Stimulated activated CD8-positive, alpha-beta memory T cell treated with anti-CD3 and anti-CD28 coated beads, Interleukin-15, amount 100 ng/mL, for 4 hours (primary cell): ENCODE results near the gene CSKMT.
"Not testable (repeated sequence)": the region's sequence is repeated elsewhere in the genome, so short reads cannot be mapped to it uniquely, and the experiment has no call there.

Source experiments
- DNase-seq, 2 donors: peaks; one replicate each; pipeline ENCODE4 v3.0.0-alpha.2; 2020; ENCODE audit warnings: low read depth in 2 of 2

The CSKMT gene

DNA sequence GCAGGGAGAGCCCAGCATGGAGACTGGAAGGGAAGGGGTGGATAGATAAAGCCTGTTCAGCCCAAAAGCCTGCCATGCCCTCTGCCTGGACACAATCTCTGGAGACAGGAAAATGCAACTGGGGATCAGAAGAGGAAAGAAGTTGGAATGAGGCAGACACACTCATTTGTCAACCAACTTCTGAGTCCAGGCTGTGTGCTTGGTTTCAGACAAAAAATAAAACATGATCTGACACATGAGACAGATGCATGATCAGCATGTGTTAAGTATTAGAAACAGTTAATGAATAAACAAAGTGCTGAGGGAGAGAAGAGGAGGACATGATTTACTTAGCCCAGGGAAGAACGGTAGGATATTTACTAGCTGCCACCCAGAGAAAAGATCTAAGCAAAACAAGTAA is 23.4 kb downstream of the CSKMT start:
- DNase-seq, result no peak

GRCh38 chr11:62689421-62690183 is 24.5 kb downstream of the CSKMT start, which contains the start of gene LRRN4CL:
TSS of gene LRRN4CL (minus strand) at chr11:62689530. CDS start at chr11:62688508, 1,022 bp downstream.
- no peak for DNase-seq

DNA sequence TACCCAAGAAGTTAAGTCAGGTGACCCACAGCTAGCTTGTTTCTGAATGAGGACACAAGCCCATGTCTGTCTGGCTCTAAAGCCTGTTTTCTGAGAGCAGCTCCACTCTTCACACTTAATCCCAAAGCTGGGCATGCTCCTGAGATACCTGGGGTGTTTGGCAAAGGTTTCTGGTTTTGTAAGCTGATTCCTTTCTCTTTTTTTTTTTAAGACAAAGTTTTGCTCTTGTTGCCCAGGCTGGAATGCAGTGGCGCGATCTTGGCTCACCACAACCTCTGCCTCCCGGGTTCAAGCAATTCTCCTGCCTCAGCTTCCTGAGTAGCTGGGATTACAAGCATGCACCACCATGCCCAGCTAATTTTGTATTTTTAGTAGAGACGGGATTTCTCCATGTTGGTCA is 28.5 kb downstream of the CSKMT start:
- DNase-seq, result not testable (repeated sequence)

- peak; percentile 54 to 60 for DNase-seq
Observed at GRCh38 chr11:62694455-62695167, 29.5 kb downstream of the CSKMT start.

DNA sequence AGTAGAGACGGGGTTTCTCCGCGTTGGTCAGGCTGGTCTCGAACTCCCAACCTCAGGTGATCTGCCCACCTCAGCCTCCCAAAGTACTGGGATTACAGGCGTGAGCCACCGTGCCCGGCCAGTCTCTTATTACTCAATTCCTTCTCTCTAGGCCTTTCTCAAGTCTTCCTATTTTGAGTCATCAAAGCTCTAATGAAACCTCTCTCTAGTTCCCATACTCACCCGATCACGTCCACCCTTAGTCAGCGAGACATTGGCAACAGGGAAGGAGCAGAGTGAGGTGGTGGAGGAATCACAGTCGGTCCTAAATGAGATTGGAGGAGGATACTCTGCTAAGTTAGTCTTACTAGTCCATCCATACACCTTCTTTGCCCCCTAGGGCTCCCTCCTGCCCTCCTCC is 37.1 kb downstream of the CSKMT start:
- no peak for DNase-seq

DNA sequence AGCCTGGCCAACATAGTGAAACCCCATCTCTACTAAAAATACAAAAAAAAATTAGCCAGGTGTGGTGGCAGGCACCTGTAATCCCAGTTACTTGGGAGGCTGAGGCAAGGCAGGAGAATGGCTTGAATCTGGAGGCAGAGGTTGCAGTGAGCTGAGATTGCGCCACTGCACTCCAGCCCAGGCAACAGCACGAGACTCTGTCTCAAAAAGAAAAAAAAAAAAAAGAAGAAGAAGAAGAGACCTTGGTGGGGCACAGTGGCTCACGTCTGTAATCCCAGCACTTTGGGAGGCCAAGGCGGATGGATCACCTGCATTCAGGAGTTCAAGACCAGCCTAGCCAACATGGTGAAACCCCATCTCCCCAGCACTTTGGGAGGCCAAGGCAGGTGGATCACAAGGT is 38.8 kb downstream of the CSKMT start:
- DNase-seq, result not testable (repeated sequence)

DNA sequence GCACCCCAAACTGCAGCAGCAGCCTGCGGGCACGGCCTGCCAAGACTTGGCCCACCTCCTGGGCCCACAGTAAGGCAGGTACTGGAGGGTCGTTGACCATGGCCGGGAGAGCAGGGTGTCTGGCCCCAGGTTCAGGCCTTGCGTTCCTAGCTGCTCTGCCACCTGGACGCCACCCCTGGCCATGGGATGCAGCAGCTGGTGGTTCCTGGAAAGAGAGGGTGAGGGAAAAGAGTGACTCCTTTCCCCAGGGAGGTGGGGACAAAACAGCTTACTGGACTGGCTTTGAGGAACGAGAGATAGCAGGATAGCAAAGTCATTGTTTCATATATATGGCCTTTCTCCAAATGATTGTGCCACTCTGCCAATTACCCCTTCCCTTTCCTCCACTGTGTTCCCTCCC is 40.3 kb downstream of the CSKMT start:
- no peak for DNase-seq

DNA sequence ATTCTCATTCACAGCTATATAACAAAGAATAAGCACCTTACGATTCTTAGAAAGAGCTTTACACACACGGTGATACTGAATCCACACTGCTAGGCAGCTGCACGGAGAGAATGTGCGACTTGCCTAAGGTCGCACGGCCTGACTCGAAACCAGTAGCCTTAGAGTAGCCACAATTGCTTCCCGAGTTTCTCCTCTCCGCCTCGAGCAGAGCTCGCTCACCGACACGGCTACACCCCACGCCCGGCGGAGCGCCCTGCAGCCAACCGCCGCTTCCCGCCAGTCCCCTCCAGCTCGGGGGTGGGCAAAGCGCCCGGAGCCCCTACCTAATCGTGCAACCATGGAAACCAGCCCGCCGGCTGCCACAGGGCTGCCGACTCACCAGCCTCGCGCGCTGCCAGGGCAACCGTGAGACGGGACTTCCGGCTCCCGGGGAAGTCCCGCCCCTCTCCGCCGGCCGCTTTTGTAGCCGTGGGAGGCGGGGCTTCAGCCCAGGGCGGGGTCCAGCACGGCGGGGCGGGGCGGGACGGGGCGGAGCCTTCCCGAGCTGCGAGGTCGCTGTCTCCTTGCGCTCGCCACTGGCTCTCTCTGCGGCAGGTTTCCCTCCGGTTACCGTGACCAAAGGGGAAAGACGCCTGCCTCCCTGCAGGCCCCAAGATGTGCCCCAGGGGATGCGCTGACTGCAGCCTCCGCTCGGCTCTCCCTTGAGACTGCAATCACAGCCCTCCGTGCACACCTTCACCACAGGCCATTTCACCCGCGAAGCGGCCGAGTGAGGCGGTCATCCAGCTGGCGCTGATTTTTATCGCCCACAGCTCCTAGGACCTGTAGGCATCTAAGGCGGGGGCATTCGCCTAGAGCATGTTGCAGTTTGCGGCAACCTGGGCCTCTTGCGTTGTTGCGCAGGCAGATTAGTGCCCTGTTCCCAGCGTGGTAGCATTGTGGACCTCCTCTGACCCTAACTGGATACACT is 41.1 kb downstream of the CSKMT start:
- DNase-seq, result peak; percentile 87 to 89

DNA sequence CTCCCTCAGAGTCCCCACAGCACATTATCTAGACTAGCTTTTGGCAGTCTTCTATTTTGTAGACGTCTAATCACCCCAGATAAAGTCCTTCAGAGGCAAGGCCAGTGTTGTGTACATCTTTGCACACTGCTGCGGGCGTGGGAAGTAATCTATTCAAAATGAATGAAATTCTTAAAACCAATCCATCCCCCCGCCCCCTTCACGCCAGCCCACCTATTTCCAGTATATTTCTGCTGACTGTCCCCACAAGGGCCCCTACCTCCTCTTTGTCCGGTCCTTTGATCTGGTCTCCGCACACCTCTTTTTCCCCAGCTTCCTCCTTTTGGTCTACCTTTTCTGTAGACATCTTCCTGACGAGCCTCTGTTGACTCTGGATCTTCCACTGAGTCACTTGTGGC is 41.7 kb downstream of the CSKMT start:
- no peak for DNase-seq

DNA sequence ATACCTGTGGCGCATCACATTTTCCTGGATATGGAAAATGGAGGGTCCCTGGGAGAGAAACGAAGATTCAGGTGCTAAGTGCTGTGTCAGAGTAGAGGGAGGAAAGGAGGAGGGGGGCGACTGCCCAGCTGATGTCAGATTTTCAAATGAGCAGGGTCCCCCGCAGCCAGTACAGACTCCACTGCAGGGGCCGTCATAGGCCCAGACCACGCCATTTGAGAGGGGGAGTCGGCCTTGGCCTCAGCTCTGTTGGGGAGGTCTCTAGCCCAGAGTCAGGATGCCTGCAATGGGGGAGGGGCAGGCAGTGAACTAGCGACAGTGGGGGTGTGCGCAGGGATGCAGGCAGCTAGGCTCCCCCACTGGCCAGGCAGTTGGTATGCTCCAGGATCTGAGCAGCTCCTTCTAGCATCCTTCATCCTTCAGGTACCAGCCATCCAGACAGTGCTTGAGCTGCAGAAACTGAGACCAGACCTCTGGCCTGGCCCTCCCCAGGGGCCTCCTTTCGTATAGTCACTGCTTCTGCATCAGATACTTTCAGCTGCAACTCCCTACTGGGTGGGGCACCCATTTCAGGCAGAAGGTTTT is 42.3 kb downstream of the CSKMT start, which contains the start of the genes BSCL2 and GNG3:
Gene BSCL2, minus strand, starts transcription at position 148 of the 585 bp plus-strand sequence. CDS start 229 bp downstream, outside the sequence.
Gene GNG3, plus strand, starts transcription at position 400 of the 585 bp plus-strand sequence. CDS start 620 bp downstream, outside the sequence.
- DNase-seq, result no peak

- DNase-seq, result no peak
Observed at GRCh38 chr11:62708392-62708791, 43.3 kb downstream of the CSKMT start.

DNA sequence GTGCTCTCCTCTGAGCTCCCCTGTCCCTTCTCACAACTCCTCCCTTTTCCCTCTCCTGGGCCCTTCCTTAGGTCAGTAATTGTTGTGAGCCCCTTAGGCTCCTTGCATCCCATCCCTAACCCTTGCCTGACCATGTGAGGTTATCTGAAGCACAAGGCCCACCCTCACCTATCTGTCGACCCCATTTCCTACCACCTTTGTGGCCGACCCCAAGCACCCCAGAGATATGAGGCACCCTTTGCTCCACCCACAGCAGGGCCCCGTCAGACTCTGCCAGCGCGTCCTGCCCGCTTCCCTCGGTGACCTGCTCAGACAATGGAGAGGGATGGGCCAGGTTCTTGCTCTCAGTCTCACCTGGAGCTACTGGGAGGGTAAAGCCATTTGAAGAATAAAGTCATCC is 43.7 kb downstream of the CSKMT start:
- DNase-seq, result peak in 1 of 2 donors; percentile 22

- peak; percentile 89 to 96 for DNase-seq
Observed at GRCh38 chr11:62709247-62710000, 44.3 kb downstream of the CSKMT start.

- no peak for DNase-seq
Observed at GRCh38 chr11:62710001-62710345, 44.9 kb downstream of the CSKMT start.

DNA sequence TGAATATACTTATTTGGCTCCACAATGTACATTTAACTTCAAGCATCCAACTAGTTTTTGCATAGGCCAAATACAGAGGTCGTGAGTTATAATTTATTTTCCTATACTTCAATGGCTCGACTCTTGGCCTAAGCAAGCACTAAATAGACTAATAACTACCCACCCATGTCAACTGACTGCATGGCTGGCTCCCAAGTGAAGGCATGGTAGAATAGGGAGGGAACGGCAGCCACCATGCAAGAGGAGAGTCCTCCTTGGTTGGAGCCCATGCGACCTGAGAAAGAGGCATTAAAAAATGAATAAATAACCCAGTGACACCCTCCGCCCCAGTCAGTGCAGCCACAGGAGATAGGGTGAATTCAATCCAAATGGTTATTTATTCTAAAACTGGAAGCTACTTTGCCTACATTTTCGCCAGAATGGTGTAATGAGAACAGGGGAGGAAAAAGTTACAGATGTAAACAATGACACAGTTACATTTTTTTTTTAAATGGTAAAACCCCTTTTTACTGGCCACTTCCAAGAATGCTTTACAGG is 47.2 kb downstream of the CSKMT start:
- DNase-seq, result no peak

DNA sequence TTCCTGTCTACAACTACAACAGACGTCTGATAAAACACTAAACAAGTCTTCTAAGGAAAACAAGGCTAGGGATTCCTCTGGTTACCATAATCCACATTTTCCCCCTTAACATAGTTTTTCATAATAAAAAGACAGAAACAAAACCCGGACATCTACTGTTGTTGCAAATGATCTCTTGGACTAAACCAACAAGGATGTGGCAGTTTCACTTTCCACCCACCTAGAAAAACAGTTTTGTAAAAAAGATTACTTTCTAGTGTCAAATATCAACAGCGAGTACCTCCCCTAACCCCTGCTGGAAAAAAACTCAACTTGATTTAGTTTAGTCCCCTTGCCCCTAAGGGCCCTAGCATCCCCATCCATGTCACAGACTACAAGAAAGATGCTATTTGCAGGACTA is 47.7 kb downstream of the CSKMT start:
- no peak for DNase-seq

- DNase-seq, result no peak
Observed at GRCh38 chr11:62713343-62713742, 48.2 kb downstream of the CSKMT start.

DNA sequence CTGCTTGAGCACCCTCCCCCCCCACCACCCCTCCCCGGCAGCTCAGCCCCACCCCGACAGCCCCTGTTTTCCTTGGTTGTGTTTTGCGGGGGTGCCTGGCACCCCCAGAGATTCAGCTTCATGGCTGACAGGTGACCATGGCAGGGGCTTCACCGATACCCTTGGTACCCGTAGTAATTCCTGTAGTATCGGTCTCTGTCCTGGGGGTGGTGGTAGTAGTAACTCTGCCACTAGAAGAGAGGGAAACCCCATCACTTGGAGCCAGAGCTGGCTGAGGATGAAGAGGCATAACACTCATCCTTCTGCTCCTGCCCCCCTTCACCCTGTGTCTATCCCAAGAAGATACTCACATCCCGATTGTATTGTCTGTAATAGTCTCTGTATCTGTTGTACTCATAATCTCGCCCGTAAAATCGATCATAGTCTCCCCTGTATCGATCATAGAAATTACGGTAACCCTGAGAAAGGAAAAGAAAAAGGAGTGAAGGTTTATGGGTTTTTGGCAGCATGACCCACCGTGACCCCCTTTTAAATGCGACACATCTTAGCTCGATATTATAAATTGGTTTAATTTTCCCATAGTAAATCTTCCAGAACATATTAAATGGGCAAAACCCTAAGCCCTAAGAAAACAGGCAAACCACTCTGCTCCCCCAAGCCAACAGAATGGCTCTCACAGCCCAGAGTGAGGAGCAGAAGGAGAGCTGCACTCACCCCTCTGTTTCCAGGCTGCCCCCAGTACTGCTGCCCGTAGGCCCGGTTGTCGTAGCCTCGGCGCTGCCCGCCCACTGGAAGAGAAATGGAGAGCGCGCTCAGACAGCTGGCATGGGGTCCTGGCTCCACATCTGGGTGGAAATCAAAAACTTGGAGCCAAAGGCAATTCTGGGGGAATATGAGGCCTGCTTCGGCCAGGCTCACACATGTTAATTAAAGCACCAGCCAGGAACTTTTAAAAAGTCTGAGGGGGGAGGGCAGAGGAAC is 50.3 kb downstream of the CSKMT start:
- DNase-seq, result no peak

DNA sequence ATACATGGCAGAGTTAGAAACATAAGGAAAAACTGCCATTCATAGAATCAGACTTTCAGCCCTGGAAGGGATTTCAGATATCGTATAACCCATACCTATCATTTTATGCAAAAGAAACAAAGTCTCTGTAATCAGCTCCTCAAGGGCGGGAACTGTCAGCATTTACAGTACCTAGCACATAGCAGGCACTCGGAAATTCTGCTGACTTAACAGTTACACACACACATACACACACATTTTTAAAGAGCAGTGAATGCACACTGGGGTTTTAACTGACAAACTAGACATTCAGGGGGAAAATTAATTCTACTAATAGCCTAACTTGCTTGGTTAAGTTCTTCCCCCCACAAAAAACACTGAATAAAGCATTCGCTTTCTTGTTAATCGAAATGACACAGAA is 51.1 kb downstream of the CSKMT start:
- no peak for DNase-seq
